ENCODE measurements around the gene ILDR2. TPM values are rescaled to one million over a fixed set of nuclear protein-coding genes. Genes with fewer than 3 reads are reported as not detected.

The ILDR2 gene
- total and polyA plus RNA-seq, 10 of the 15 experiments (the other 5 are each of a cell fraction or from before 2014, with no cell fraction given) = 0.05 to 5.3 (median 1.9) TPM

GRCh38 chr1:166868639-166869038 is 106.7 kb downstream of the ILDR2 start:
- intact Hi-C loops (cut with micrococcal nuclease; ENCODE audit: unreplicated experiment) = no loop called here
- in situ Hi-C loops (cut with MboI) = no loop called here
- 99% methylated on average over 6 of the region's 7 CpGs for WGBS (ENCODE audit: insufficient coverage, insufficient replicate concordance, low lambda C conversion rate, missing lambda C conversion rate)
- Histone ChIP-seq H3K36me3 (ENCODE audit: control insufficient read depth in 2 of 2, insufficient read depth in 2 of 2, low read length in 1 of 2) (peaks cover 4 to 5% of the 10 kb centered on the region in 2 experiments; a peak in 3 of 4 replicates), H3K79me2 (ENCODE audit: control insufficient read depth, insufficient read depth, low read length) (peaks cover 35% of the 10 kb centered on the region), H3K9ac (ENCODE audit: control insufficient read depth, insufficient read depth, low read length) (no peak overlapping the region), H3K9me3 (replicated peaks; ENCODE audit: control insufficient read depth, insufficient read depth, low read length) (no peaks in the 10 kb centered on the region), H2AFZ (ENCODE audit: control insufficient read depth, low read depth, low read length) (no peak overlapping the region), H3K27ac (ENCODE audit: control insufficient read depth, insufficient read depth) (peak overlapping the region; percentile 24; the same call in 1 of the 2 replicates), H3K4me2 (ENCODE audit: control insufficient read depth, insufficient read depth) (no peak overlapping the region), H3K4me1 (ENCODE audit: control insufficient read depth, insufficient read depth, low read length) (peaks cover 13% of the 10 kb centered on the region), H3K4me3 (no peak overlapping the region), H4K20me1 (ENCODE audit: control insufficient read depth, insufficient read depth) (no peaks in the 10 kb centered on the region), H3K27me3 (replicated peaks in 1 of 2; ENCODE audit: control insufficient read depth in 2 of 2, insufficient read depth in 2 of 2, low read length in 1 of 2) (no peaks in the 10 kb centered on the region)
- TF ChIP-seq EGR1 (IDR thresholded peaks at IDR 0.05; ENCODE audit: borderline replicate concordance in 1 of 2, low read depth in 2 of 2, low read length in 2 of 2) (no peak), FOXK2 (IDR thresholded peaks at IDR 0.05) (no peak), SUPT20H (IDR thresholded peaks at IDR 0.05; ENCODE audit: borderline replicate concordance, control insufficient read depth, low read depth, low read length) (no peak), CBX5 (IDR thresholded peaks at IDR 0.05; ENCODE audit: low read depth) (no peak), RELA (IDR thresholded peaks at IDR 0.05; ENCODE audit: borderline replicate concordance, partially characterized antibody) (no peak), RUNX3 (IDR thresholded peaks at IDR 0.05; ENCODE audit: low read length) (no peak), SKIL (IDR thresholded peaks at IDR 0.05; ENCODE audit: low read depth, poor library complexity, severe bottlenecking) (no peak)
- no TSS peak for BruUV-seq (replicated peaks)
- POLR2A ChIA-PET = interaction anchor here (0.7 to 1.2 kb wide), 3 partner anchors 14 to 335 kb away, joined by 3 to 4 read pairs (median 3); no protein-coding TSS in a partner anchor
- DNase-seq (ENCODE audit: low read depth, low spot score) (no peak), FAIRE-seq (no peak), ATAC-seq (no peak)
- RAD21 ChIA-PET (ENCODE audit: unreplicated experiment) = interaction anchor here (1.3 to 1.8 kb wide), 3 partner anchors 23 to 191 kb away, joined by 4 to 5 read pairs (median 4); no protein-coding TSS in a partner anchor
- CTCF ChIA-PET = interaction anchor here (0.8 to 1.8 kb wide), 4 partner anchors 9 to 379 kb away, joined by 3 to 6 read pairs (median 4); no protein-coding TSS in a partner anchor
- SMC1A ChIA-PET (ENCODE audit: uncharacterized antibody, unreplicated experiment) = interaction anchor here (1.0 to 1.2 kb wide), 3 partner anchors 13 to 191 kb away, joined by 3 to 4 read pairs (median 3); no protein-coding TSS in a partner anchor
